ENCODE measurements around the gene ACSF2.

The ACSF2 gene

GRCh38 chr17:50466371-50467113 lies 40.5 kb downstream of the ACSF2 start:
- H3K4me3 ChIP-seq (ENCODE audit: low read length), result no peak overlapping the region
- no peak for DNase-seq (ENCODE audit: low read depth)
- TF ChIP-seq, protein P1, sequence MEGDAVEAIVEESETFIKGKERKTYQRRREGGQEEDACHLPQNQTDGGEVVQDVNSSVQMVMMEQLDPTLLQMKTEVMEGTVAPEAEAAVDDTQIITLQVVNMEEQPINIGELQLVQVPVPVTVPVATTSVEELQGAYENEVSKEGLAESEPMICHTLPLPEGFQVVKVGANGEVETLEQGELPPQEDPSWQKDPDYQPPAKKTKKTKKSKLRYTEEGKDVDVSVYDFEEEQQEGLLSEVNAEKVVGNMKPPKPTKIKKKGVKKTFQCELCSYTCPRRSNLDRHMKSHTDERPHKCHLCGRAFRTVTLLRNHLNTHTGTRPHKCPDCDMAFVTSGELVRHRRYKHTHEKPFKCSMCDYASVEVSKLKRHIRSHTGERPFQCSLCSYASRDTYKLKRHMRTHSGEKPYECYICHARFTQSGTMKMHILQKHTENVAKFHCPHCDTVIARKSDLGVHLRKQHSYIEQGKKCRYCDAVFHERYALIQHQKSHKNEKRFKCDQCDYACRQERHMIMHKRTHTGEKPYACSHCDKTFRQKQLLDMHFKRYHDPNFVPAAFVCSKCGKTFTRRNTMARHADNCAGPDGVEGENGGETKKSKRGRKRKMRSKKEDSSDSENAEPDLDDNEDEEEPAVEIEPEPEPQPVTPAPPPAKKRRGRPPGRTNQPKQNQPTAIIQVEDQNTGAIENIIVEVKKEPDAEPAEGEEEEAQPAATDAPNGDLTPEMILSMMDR (conservative IDR thresholded peaks at IDR 0.05; ENCODE audit: low read depth, low read length), result no peak

- no peak overlapping the region for H3K4me3 ChIP-seq (ENCODE audit: low read length)
- DNase-seq (ENCODE audit: low read depth), result no peak
- TF ChIP-seq, protein P1 (conservative IDR thresholded peaks at IDR 0.05; ENCODE audit: low read depth, low read length), result no peak
Observed at GRCh38 chr17:50467114-50467854, 41.3 kb downstream of the ACSF2 start.

DNA sequence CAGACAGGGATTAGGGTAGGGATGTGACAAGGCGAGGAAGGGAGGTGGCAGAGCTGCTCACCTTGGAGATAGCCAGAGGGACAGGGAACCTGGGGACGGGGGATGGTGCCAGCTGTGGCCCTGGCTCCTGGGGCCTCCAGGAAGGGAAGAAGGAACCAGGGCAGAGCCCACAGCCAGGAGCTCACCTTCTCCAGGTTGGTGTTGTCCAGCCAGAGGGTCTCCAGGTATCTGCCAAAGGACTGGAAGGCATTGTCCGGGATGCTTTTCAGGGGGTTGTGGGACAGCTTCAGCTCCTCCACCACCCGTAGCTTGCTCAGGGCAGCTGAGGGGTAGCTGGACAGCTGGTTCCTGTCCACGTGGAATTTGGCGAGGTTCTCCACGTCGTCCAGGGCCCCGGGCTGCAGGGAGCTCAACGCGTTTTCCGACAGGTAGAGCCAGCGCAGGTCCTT lies 41.9 kb downstream of the ACSF2 start:
- TF ChIP-seq, protein P1 (conservative IDR thresholded peaks at IDR 0.05; ENCODE audit: low read depth, low read length), result no peak
- no peak overlapping the region for H3K4me3 ChIP-seq (ENCODE audit: low read length)

GRCh38 chr17:50468304-50469207 lies 42.5 kb downstream of the ACSF2 start, which contains the start of gene CHAD:
Gene CHAD (minus strand): TSS chr17:50468880. CDS start chr17:50468813, 67 bp downstream.
- TF ChIP-seq, protein P1 (conservative IDR thresholded peaks at IDR 0.05; ENCODE audit: low read depth, low read length), result no peak
- DNase-seq (ENCODE audit: low read depth), result no peak
- peak within 1 kb of the TSS; percentile 43 for H3K4me3 ChIP-seq (ENCODE audit: low read length)

More for the DNA sequence above, 41.9 kb downstream of the ACSF2 start:
- DNase-seq (ENCODE audit: low read depth), result no peak

GRCh38 chr17:50469208-50469605 lies 43.2 kb downstream of the ACSF2 start:
- TF ChIP-seq, protein P1 (conservative IDR thresholded peaks at IDR 0.05; ENCODE audit: low read depth, low read length), result no peak
- H3K4me3 ChIP-seq (ENCODE audit: low read length), result peak overlapping the region; percentile 43
- DNase-seq (ENCODE audit: low read depth), result no peak

DNA sequence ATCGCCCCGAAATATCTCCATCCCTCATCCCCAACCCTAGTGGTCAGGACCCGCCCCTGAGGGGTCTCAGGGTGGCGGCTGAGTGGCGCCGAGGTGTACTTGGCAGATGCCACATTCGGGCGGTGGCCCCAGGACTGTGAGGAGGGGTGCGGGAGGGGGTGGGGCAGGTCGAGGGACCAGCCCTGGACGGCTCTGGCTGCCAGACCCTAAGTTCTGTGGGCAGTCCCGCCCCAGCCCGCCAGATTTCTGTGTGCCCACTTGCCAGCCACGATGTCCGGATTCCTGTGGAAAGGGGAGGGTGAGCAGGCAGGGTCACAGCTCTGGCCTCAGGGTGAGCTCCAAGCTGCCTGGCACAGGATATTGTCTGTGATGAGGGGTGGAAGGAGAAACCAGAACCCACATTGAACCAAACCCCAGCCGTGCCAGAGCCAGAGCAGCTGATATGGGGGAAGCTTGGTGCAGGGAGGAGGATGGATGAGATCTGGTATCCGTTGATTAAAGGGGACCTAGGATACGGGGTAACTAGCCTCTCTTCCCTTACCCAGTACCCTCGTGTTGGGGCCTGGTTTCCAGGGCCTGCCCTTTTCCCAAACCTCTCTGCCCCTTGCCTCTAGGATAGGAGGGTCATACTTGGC lies 43.8 kb downstream of the ACSF2 start:
- DNase-seq (ENCODE audit: low read depth), result no peak
- H3K4me3 ChIP-seq (ENCODE audit: low read length), result no peak overlapping the region
- TF ChIP-seq, protein P1 (conservative IDR thresholded peaks at IDR 0.05; ENCODE audit: low read depth, low read length), result no peak
